Stimulated activated CD8-positive, alpha-beta memory T cell treated with anti-CD3 and anti-CD28 coated beads, Interleukin-4, amount 100 ng/mL, for 24 hours (primary cell): ENCODE data around the gene CRYBA2.

Source experiments
- DNase-seq: peaks from one replicate; pipeline ENCODE4 v3.0.0-alpha.2; 2020; ENCODE audit warnings: low read depth

The CRYBA2 gene

DNA sequence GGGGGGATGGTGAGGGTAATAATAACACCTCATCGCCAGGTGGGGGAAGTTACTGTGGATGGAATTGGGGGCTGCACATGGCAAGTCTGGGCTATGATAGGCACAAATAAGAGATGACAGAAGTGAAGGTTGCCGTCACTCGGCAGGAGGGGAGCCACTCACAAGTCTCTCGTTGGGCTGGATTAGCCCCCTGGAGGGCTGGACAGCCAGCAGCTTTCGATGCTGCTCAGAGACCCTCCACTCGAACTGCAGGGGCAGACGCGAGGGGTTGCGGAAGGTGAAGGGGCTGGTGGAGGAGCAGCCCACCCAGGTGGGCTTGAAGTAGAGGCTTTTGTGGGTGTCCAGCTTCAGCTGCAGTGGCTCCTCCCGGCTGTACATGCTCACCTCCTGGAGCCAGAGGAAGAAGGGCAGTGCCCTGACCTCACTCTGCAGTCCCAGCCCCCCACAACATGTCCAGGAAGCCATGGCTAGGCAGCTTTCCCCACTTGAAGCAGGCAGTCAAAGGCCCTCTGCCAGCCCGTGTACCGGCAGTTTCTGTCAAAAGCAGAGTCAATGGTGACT is 29.9 kb upstream of the CRYBA2 start:
- no peak for DNase-seq

DNA sequence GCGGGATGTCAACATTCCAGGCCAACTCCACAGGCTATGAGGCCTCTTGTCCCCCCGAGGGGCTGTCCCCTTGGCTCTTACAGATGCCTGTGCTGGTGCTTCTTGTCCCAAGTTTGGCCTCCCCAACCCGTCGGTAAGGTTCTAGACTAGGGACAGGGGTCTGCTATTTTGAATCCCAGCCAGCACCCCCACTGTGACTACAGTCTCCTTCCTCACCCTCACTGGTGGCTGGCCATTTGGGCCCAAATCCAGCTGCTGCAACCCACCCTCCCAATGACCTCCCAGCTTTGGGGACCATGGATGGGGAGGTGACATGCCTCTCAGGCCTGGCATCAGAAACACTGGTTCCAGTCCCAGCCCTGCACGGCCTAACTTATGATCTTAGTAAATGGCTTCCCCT is 29.4 kb upstream of the CRYBA2 start:
- DNase-seq, result no peak

DNA sequence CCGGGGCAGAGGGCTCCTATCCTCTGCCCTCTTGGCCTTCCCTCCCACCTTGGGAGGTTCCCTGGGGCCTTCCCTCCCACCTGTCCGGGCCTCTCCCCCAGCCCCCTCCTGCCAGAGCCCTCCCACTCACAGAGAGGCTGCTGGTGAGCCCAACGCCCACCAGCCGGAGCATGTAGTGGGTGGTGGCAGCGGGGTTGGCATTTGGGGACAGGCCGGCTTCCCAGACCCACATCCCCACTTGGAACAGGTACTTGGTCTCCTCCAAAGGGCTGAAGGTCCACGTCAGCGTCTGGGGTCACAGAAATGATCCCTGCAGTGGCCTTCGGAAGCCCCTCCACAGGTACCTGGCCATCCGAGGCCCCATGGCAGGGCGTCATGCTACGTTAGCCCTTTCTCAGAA is 28.8 kb upstream of the CRYBA2 start:
- no peak for DNase-seq

GRCh38 chr2:219021591-219021990 is 28.4 kb upstream of the CRYBA2 start:
- DNase-seq, result no peak

DNA sequence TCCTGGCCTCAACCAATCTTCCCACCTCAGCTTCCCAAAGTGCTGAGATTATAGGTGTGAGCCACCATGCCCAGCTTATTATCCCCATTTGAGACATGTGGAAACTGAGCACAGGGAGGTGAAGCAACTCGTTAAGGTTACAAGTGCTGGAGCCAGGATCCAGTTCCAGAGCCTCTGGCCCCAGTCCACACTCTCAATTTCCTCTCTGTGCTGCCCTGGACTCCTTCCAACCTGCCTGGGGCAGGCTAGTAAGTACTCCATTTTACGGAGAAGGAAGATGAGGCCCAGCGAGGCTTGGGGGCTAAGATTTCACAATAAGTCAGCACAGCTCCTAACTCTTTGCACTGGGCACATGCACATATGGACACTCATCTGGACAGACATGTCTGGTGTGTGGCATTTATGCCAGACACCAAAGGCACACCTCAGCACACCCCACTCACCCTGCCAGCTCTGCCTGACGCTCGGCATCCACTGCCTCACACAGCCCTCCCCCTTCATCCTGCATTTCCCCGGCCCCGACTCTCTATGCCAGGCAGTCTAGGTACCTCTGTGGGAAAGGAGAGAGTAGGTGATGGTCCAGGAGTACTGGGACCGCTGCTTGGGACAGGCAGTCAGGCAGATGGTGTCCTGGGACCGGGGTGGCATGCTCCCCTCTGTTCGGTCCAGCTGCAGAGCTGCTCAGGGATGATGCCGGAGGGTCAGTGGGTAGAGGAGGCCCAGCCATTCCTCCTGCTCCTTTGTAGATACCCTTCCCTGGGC is 27.6 kb upstream of the CRYBA2 start:
- DNase-seq, result no peak

GRCh38 chr2:219019436-219019835 is 26.2 kb upstream of the CRYBA2 start:
- DNase-seq, result no peak

DNA sequence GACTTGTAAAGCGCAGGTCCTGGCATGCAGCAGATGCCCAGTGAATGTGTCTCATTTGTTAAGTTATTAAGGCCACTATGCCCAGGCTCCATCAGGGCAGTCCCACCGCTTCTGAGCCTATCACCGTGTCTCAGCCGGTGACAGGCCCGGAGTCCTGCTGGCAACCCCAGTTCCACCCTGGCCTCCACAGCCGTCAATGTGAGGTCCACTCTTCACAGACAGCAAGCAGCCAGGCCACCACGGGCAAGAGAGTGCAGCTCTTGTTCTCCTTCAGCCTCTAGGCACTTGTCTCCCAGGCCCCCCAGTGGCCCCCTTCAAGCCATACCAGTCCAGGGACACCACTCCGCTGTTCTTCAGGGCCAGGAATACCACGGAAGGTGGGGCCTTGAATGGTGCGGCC is 25.5 kb upstream of the CRYBA2 start:
- DNase-seq, result no peak

GRCh38 chr2:219018286-219018685 is 25.1 kb upstream of the CRYBA2 start:
- DNase-seq, result no peak

DNA sequence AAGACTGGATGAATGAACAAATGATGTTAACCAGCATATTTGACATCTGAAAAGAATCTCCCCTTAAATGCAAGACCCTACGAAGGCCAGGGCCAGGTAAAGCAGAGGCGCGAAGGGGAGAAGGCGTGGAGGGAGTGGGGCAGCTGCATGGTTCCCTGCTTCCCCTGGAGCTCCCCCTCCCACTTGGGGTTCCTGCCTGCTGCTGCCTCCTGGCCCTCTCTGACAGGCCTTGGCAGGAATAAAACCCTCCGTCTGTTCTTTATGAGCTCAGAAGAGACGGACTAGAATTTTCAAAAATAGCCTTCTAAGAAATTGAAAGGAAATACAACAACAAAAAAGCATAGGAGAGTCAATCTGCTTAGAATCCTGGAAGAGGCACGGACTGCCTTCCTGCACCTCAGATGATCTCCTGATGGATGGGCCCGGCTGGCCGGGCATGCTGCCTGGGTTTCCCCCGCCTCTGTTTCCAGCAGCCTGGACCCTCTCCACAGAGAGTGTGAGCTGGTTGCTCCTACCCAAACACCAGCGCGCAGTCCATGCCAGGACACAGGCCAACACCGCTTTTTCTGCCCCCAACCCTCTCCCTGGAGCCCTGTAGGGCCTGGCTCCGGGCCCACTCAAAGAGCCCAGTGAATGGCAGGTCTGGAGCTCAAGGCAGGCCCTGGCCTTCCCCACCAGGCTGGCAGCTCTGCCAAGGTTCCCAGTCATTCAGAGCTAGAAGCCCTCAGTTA is 24.1 kb upstream of the CRYBA2 start:
- no peak for DNase-seq

DNA sequence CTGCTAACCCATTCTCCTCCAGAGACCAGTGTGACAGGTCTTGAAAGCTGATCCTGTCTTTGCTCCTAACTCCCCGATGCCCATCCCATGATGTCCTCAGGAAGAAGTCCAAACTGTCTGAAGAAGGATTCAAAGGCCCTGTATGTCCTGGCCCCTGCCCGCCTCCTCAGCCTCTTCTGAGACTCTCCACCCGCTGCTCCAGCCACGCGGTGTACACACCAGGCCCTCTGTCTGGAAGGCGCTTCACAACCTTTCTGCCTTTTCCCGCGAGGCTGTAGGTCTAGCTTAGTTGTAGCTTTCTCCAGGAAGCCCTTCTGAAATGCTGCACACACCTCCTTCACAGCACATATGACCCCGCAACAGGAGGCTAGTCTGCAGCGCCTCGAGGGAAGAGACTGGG is 23.5 kb upstream of the CRYBA2 start:
- no peak for DNase-seq

GRCh38 chr2:219010873-219011272 is 17.7 kb upstream of the CRYBA2 start:
- DNase-seq, result no peak

GRCh38 chr2:219010162-219010756 is 17.0 kb upstream of the CRYBA2 start:
- DNase-seq, result no peak

- DNase-seq, result no peak
Measured at GRCh38 chr2:219009294-219009693, 16.1 kb upstream of the CRYBA2 start.

- DNase-seq, result no peak
Measured at GRCh38 chr2:219003979-219004378, 10.8 kb upstream of the CRYBA2 start.

GRCh38 chr2:219003267-219003634 is 10.0 kb upstream of the CRYBA2 start:
- no peak for DNase-seq

DNA sequence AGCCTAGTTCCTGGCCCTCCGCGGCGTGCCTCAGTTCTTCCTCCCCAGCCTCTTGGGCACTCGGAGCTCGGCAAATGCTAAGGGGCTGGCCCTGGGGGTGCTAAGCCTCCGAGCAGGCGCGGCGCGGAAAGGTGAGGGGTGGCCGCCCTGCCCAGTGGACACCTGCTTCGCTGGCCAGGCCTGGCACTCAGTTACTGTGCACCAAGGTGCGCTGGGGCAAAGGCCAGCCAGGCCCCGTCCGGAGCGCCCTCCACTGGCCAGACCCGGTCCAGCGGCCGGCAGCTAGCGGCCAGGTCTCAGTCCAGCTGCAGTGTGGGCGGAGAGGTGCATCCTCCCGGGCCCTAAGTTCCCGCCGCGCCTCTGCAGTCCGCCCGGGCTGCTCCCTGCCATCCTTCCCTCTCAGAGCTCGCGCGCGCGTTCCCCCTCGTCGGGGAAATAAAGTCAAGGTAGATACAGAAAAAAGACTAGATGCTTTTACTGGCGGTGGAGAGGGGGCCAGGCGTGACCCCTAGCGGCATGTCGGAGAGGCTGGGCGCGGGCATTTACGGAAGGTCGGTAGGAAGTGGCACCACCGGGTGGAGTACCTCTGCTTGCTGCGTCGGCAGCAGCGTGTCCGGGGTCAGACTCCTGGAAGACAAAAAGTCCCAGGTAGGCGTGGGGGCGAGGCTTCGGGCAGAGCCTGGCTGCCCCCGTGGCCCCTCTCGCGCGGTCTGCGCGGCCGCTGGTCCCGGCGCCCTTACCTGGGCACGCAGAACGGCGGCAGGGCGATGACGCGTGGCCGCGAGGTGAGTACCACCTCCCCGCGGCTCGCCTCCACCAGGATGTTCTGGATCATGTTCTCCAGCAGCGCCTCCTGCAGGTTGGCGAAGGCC is 9.4 kb upstream of the CRYBA2 start:
- peak; percentile 26 for DNase-seq

DNA sequence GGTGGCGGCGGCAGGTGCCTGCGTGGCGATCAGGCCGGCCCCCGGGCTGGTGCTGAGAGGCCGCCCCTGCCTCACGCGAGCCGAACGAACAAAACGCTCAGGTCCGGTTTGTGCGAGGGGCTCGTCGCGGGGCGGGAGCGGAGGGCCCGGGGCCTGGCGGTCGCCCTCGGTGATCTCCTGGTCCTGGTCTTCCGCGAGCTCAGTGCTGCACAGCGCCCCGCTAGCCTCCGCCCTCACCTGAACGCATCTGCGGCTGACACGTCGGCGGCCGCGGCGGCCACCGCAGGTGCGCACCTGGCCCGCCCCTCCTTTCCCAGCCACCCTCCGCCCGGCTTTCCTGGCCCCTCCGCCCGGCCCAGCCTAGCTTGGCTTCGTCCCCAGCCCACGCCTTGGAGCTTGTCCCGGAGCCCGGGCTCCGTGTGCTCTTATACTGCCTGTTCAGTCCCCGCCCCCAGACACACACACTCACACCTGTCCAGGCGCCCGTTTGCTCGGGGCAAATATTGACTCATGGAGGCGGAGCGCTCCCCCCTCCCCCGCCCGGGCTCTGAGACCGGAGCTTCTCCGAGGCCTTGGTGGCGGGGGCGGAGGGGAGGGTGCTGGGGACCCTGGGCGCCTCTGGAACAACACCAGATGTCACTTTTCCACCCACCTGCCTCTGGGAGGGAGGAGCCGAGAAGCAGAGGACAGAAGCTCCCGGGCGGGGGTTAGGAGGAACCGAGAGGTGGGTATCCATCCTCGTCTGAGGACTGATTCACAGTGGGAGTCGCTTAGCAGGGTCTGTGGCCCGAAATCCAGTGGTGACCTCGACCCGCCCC is 8.6 kb upstream of the CRYBA2 start:
- DNase-seq, result peak; percentile 28

- DNase-seq, result no peak
Measured at GRCh38 chr2:219001100-219001576, 7.9 kb upstream of the CRYBA2 start.

DNA sequence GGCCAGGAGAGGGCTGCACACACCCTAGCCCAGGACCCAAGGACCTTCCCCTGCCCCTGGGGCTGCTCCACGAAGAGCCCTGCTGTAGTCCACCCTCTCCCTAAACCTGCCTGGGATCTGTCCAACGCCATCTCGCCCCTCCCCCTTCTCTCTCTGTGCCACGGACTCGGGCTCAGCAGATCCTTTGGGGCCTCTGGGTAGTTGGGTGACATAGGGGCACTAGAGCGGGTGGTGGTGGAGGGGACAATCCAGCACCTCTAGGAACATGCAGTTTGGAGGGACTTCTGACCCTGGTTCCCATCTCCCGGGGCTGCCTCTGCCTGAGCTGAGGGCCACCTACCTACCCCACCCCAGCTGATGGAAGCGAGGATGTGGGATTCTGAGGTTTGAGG is 7.3 kb upstream of the CRYBA2 start:
- DNase-seq, result no peak

DNA sequence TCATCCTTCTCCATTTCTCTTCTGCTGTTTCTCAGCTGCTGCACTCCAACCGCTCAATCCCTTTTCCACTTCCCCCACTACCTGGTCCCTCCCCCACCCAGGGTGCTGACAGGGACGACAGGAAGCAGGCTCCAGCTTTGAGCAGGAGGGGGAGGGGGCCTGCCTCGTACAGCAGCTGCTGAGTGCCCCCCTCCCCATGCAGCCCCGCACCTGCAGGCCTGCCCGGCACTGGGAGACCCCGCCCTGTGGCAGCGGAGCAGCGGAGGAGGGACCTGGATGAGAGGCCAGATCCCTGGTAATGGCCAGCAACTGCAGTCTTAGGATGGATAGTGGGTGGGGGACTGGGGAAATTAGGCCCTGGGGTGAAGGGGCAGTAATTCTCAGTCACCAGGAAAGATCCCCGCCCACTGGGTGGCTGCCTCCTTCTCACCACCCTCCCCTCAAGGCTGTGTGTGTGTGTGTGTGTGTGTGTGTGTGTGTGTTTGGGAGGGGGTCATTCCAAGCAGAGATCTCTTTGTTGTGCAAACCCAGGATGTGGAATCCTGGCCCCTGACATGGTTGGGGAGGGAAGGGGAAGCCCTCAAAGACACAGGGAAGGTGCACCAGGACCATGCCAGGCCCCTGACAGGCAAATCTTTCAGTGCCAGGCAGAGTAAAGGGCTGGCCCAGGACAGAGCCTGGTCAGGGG is 6.8 kb upstream of the CRYBA2 start:
- no peak for DNase-seq
